ENCODE results near the gene KCNH3.
"Not testable (repeated sequence)": the region's sequence is repeated elsewhere in the genome, so short reads cannot be mapped to it uniquely, and the experiment has no call there.

KCNH3 gene

DNA sequence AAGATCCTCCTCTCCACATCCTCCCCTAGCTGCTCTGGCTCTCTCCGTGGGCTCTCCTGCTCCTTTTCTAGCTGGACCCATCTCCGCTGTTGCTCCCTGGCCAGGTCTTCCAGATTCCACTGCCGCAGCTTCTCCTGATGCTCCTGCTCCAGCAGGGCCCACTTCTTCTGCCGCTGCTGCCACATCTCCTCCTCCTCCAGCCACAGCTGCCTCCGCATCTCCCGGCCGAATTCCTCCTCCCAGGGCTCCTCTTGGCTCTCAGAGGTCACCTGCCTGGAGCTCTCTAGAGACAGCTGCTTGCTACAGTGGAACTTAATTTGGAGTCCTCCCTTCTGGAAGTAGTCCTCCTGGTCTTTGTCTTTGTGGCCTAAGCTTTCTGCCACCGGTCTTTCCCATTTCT is 61.1 kb downstream of the KCNH3 start:
- no peak for DNase-seq

DNA sequence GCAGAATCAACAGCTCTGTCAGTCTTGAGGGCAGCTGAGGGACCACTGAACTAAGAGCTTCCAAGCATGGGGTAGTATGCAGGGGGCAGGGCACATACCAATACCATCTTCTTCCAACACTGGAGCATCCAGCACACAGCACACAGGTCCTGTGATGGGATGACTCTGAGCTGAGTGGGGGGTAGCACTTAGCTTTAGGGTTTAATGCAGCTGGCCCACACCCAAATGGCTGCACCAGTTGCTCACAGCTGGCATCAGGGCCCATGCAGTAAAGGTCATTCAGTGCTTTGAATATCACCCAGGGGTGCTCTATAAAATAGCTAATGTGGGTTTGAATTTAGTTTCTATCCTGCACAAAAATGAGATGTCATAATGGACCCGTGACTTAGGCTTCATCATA is 64.9 kb downstream of the KCNH3 start:
- no peak for DNase-seq

DNA sequence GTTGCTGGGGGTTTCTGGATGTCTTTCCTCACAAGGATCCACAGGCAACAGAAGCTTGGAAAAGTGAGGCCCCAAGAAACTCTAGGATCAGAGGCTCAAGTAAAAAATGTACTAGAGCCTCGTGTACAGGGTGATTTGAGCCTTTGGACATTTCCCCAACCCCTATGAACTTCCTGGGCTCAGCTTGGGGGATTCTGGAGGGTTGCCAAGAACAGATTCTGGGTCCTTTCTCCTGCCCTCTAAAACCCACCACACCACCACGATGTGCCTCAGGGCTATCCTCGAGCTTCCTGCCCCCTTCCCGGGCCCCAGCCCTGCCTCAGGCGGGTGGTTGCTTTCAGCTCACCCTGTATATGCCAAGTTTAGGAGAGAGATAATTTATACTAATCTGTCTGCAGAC is 66.0 kb downstream of the KCNH3 start:
- no peak for DNase-seq

DNA sequence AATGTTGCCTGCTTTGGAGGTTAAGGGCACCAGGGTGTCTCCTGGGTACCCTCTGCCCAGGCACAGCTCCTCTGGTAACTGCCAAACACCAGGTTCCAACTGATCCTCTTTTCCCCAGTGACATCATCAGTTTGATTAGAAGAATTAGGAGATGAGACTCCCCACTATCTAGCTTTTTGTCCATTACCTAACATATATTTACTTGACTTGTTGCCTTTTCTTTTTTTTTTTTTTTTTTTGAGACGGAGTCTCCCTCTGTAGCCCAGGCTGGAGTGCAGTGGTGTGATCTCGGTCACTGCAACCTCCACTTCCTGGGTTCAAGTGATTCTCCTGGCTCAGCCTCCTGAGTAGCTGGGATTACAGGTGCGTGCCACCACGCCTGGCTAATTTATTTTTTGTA is 66.7 kb downstream of the KCNH3 start, which contains the start of gene FAM186B:
Gene FAM186B (minus strand): TSS at position 101 of the 400 bp plus-strand sequence. CDS start 162 bp downstream, outside the sequence.
- not testable (repeated sequence) for DNase-seq
